Panc1 (cell line): ENCODE measurements around the gene SHISAL1. TPM values are rescaled to one million over a fixed set of nuclear protein-coding genes. Genes with fewer than 3 reads are reported as not detected.

Experiments used
- ATAC-seq: fragments of 200-7000 bp; cut with Tn5 transposase; 2 replicates; pipeline ENCODE4 v1.9.1; 2020; ENCODE audit warnings: mild to moderate bottlenecking, moderate library complexity
- BruUV-seq: library from RNA; stranded (reverse); fragments of 400-500 nt; replicated peaks from 2 replicates; lab custom pipeline; 2021; lab: Mats Ljungman, UMichigan
- CTCF ChIA-PET: fragments of 300-600 bp; sonication (Branson Sonifier 250); formaldehyde crosslinking; loops from one replicate; lab custom pipeline; 2022; ENCODE audit warnings: antibody characterized with exemption; lab: Charles Lee
- POLR2A ChIA-PET: fragments of 300-600 bp; sonication (Branson Sonifier 250); formaldehyde crosslinking; loops from one replicate; lab custom pipeline; 2022; ENCODE audit warnings: antibody characterized with exemption; lab: Charles Lee
- DNase-seq: peaks from one replicate; pipeline ENCODE4 v3.0.0-alpha.2; 2010; ENCODE audit warnings: low read depth, low spot score
- H3K27ac ChIP-seq: 2 replicates; pipeline ENCODE4 v1.5.1; 2011; ENCODE audit warnings: mild to moderate bottlenecking, low read length, inconsistent platforms
- H3K27me3 ChIP-seq: fragments of 200-500 bp; sonication (Bioruptor generic); 2 replicates; pipeline ENCODE4 v1.6.0; 2014; ENCODE audit warnings: low read length, inconsistent platforms; ENCODE audit not compliant: control insufficient read depth, insufficient read depth
- H3K36me3 ChIP-seq: fragments of 200-500 bp; sonication (Bioruptor generic); 2 replicates; pipeline ENCODE4 v1.5.1; 2014; ENCODE audit warnings: inconsistent platforms, mild to moderate bottlenecking, low read length, moderate library complexity; ENCODE audit not compliant: control insufficient read depth, insufficient read depth
- H3K4me1 ChIP-seq: 2 replicates; pipeline ENCODE4 v1.5.1; 2011; ENCODE audit warnings: inconsistent platforms, mild to moderate bottlenecking, low read length, moderate library complexity; ENCODE audit not compliant: control insufficient read depth, insufficient read depth
- H3K4me3 ChIP-seq, 2 experiments: 2 replicates each; pipeline ENCODE4 v1.5.1; 2011 to 2012; ENCODE audit warnings: low read depth in 2 of 2, low read length in 2 of 2, mild to moderate bottlenecking in 2 of 2, inconsistent platforms in 1 of 2, moderate library complexity in 1 of 2
- H3K9me3 ChIP-seq: fragments of 200-500 bp; sonication (Bioruptor generic); 2 replicates; pipeline ENCODE4 v1.5.1; 2014; ENCODE audit warnings: low read depth, mild to moderate bottlenecking, inconsistent platforms, low read length, moderate library complexity; ENCODE audit not compliant: control insufficient read depth, insufficient read depth
- POLR2AphosphoS5 ChIP-seq: IDR thresholded peaks from 2 replicates; pipeline ENCODE4 v1.6.1; 2012; ENCODE audit warnings: mild to moderate bottlenecking, low read depth, low read length, moderate library complexity
- SIN3A ChIP-seq: IDR thresholded peaks from 2 replicates; pipeline ENCODE4 v1.6.1; 2012; ENCODE audit warnings: low read depth, mild to moderate bottlenecking, low read length, moderate library complexity, borderline replicate concordance; ENCODE audit not compliant: insufficient read depth
- TCF7L2 ChIP-seq: IDR thresholded peaks from 2 replicates; pipeline ENCODE4 v1.6.1; 2011; ENCODE audit warnings: mild to moderate bottlenecking, low read depth, low read length, inconsistent platforms
- in situ Hi-C: cut with HindIII; loops from 2 replicates; pipeline ENCODE4 v1.10.0; 2016; ENCODE audit warnings: low sequenced_read_pairs, low pct_unique_long_range_greater_than_20kb
- intact Hi-C: fragments of 100-400 bp; cut with micrococcal nuclease; formaldehyde crosslinking; loops from one replicate; pipeline ENCODE4 v1.10.0; 2022; ENCODE audit not compliant: unreplicated experiment
- total RNA-seq: library from RNA; stranded (reverse); gene quantifications from one replicate; pipeline ENCODE4 v1.2.1, GENCODE V29; 2021; ENCODE audit not compliant: unreplicated experiment
- TF ChIP-seq, protein P1 (sequence below), 2 experiments: IDR thresholded peaks; 2 replicates each; pipeline ENCODE4 v1.6.1; 2011 to 2012; ENCODE audit warnings: low read depth in 2 of 2, control low read depth in 1 of 2, low read length in 1 of 2, mild to moderate bottlenecking in 1 of 2, moderate library complexity in 1 of 2; ENCODE audit not compliant: insufficient read depth in 1 of 2
- TF ChIP-seq, protein P2 (sequence below): fragments of 450-650 bp; IDR thresholded peaks from 2 replicates; pipeline ENCODE4 v1.5.1; 2017; ENCODE audit warnings: mild to moderate bottlenecking

SHISAL1 gene
- total RNA-seq, 1 experiment from 2014 or later = 1.2 TPM

DNA sequence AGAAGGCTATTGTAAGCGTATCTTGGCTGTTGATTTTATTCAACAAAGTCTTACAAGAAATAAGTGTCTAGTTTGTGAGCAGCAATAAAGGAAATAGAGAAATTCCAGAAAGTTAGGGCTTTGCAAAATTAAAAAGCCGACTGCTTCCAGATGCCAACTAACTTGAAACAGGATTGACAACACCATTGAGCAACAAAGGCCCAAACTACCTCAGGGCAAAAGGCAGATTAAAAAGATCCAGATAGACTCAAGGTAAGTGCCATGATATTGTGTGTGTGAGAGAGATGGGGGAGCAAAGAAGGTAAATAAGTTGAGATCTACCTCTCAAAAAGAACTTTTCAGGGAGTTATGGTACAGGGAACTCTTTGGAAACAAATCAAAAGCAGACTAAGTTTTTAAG, 82.9 kb downstream of the SHISAL1 start:
- ATAC-seq (no peak), DNase-seq (no peak)
- no peak overlapping the region for H3K4me3 ChIP-seq
- POLR2A ChIA-PET = no interaction called here
- intact Hi-C loops = no loop called here
- no peak overlapping the region for H3K27ac ChIP-seq
- no peaks in the 10 kb centered on the region for H3K36me3 ChIP-seq
- in situ Hi-C loops = no loop called here
- H3K4me1 ChIP-seq = no peaks in the 10 kb centered on the region
- no peaks in the 10 kb centered on the region for H3K27me3 ChIP-seq
- BruUV-seq = no TSS peak
- CTCF ChIA-PET = no interaction called here
- H3K9me3 ChIP-seq = no peaks in the 10 kb centered on the region
- TF ChIP-seq, protein P1, sequence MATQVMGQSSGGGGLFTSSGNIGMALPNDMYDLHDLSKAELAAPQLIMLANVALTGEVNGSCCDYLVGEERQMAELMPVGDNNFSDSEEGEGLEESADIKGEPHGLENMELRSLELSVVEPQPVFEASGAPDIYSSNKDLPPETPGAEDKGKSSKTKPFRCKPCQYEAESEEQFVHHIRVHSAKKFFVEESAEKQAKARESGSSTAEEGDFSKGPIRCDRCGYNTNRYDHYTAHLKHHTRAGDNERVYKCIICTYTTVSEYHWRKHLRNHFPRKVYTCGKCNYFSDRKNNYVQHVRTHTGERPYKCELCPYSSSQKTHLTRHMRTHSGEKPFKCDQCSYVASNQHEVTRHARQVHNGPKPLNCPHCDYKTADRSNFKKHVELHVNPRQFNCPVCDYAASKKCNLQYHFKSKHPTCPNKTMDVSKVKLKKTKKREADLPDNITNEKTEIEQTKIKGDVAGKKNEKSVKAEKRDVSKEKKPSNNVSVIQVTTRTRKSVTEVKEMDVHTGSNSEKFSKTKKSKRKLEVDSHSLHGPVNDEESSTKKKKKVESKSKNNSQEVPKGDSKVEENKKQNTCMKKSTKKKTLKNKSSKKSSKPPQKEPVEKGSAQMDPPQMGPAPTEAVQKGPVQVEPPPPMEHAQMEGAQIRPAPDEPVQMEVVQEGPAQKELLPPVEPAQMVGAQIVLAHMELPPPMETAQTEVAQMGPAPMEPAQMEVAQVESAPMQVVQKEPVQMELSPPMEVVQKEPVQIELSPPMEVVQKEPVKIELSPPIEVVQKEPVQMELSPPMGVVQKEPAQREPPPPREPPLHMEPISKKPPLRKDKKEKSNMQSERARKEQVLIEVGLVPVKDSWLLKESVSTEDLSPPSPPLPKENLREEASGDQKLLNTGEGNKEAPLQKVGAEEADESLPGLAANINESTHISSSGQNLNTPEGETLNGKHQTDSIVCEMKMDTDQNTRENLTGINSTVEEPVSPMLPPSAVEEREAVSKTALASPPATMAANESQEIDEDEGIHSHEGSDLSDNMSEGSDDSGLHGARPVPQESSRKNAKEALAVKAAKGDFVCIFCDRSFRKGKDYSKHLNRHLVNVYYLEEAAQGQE (IDR thresholded peaks at IDR 0.05; ENCODE audit: insufficient read depth in 1 of 2, low read depth in 2 of 2, low read length in 1 of 2) = no peak
- TF ChIP-seq TCF7L2 = no peak
- no peak for TF ChIP-seq SIN3A
- TF ChIP-seq, protein P2, sequence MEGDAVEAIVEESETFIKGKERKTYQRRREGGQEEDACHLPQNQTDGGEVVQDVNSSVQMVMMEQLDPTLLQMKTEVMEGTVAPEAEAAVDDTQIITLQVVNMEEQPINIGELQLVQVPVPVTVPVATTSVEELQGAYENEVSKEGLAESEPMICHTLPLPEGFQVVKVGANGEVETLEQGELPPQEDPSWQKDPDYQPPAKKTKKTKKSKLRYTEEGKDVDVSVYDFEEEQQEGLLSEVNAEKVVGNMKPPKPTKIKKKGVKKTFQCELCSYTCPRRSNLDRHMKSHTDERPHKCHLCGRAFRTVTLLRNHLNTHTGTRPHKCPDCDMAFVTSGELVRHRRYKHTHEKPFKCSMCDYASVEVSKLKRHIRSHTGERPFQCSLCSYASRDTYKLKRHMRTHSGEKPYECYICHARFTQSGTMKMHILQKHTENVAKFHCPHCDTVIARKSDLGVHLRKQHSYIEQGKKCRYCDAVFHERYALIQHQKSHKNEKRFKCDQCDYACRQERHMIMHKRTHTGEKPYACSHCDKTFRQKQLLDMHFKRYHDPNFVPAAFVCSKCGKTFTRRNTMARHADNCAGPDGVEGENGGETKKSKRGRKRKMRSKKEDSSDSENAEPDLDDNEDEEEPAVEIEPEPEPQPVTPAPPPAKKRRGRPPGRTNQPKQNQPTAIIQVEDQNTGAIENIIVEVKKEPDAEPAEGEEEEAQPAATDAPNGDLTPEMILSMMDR = no peak
- TF ChIP-seq POLR2AphosphoS5 = no peak

DNA sequence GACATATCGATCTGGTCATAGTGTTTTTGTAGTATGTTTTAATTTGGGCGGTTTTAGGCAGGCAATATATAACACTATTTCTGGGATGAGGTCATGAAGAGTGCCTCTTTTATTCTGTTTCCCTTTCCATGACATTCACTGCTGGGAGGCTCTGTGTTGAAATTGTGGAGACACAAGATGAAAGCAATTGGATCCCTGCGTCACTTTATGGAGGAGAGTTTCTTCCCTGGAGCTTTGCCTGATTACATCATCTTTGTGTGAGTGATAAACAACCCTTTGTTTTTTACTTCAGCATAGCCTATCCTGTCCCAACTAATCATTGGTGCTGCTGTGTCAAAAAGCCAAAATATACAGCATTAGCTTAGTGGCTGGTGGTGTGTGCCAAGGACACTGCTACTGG, 83.4 kb downstream of the SHISAL1 start:
- POLR2A ChIA-PET = no interaction called here
- Histone ChIP-seq H3K4me3 (no peak overlapping the region), H3K36me3 (no peaks in the 10 kb centered on the region), H3K27me3 (no peaks in the 10 kb centered on the region), H3K9me3 (no peaks in the 10 kb centered on the region), H3K4me1 (no peaks in the 10 kb centered on the region), H3K27ac (no peak overlapping the region)
- DNase-seq = no peak
- ATAC-seq = no peak
- intact Hi-C loops (no loop called here), in situ Hi-C loops (no loop called here)
- TF ChIP-seq POLR2AphosphoS5 (no peak), SIN3A (no peak), TCF7L2 (no peak)
- TF ChIP-seq, protein P2 = no peak
- TF ChIP-seq, protein P1 (IDR thresholded peaks at IDR 0.05; ENCODE audit: insufficient read depth in 1 of 2, low read depth in 2 of 2, low read length in 1 of 2) = no peak
- CTCF ChIA-PET = no interaction called here
- no TSS peak for BruUV-seq
